ENCODE measurements around the gene FALEC. TPM values are rescaled to one million over a fixed set of nuclear protein-coding genes. Genes with fewer than 3 reads are reported as not detected.

Gene FALEC
- total RNA-seq, 2 donors from 2014 or later = not detected

- Histone ChIP-seq H3K4me3 (peak overlapping the region; percentile 53 to 60), H3K4me1 (peaks cover 0 to 19% of the 10 kb centered on the region in 2 donors), H3K27me3 (no peaks in the 10 kb centered on the region), H3K27ac (peak overlapping the region; percentile 85), H3K36me3 (no peaks in the 10 kb centered on the region), H3K9me3 (no peaks in the 10 kb centered on the region)
- DNase-seq (ENCODE audit: low spot score) = no peak
- TF ChIP-seq, protein P1, sequence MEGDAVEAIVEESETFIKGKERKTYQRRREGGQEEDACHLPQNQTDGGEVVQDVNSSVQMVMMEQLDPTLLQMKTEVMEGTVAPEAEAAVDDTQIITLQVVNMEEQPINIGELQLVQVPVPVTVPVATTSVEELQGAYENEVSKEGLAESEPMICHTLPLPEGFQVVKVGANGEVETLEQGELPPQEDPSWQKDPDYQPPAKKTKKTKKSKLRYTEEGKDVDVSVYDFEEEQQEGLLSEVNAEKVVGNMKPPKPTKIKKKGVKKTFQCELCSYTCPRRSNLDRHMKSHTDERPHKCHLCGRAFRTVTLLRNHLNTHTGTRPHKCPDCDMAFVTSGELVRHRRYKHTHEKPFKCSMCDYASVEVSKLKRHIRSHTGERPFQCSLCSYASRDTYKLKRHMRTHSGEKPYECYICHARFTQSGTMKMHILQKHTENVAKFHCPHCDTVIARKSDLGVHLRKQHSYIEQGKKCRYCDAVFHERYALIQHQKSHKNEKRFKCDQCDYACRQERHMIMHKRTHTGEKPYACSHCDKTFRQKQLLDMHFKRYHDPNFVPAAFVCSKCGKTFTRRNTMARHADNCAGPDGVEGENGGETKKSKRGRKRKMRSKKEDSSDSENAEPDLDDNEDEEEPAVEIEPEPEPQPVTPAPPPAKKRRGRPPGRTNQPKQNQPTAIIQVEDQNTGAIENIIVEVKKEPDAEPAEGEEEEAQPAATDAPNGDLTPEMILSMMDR (IDR thresholded peaks at IDR 0.05) = no peak
Observed at GRCh38 chr1:150516050-150516591, 569 bp downstream of the FALEC start.

DNA sequence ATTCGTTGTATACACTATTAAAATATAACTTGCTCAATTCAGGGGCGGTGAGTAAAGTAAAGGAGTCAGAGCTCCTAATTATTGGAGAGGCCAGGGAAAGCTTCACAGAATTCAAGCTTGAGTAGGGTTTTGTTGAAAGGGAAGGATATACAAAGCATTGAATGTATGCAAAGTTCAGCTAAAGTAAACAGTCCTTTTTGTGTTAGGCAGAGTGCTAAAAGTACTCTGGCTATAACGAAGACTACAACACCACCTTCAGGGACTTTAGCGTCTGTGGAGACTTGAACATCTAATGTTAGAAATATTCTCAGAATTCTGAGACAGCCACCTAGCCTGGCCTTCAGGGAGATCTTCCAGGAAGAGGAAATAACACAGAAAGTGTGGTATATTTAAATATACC is 1.1 kb downstream of the FALEC start:
- H3K27ac ChIP-seq = peak overlapping the region in 1 of 2 donors; percentile 85
- H3K9me3 ChIP-seq = no peaks in the 10 kb centered on the region
- peaks cover 0 to 19% of the 10 kb centered on the region in 2 donors for H3K4me1 ChIP-seq
- TF ChIP-seq, protein P1 (IDR thresholded peaks at IDR 0.05) = no peak
- H3K4me3 ChIP-seq = no peak overlapping the region
- no peaks in the 10 kb centered on the region for H3K36me3 ChIP-seq
- no peak for DNase-seq (ENCODE audit: low spot score)
- H3K27me3 ChIP-seq = no peaks in the 10 kb centered on the region

GRCh38 chr1:150521196-150521968 is 5.8 kb downstream of the FALEC start:
- H3K27me3 ChIP-seq = no peaks in the 10 kb centered on the region
- TF ChIP-seq, protein P1 (IDR thresholded peaks at IDR 0.05) = no peak
- DNase-seq (ENCODE audit: low spot score) = no peak
- no peak overlapping the region for H3K27ac ChIP-seq
- H3K36me3 ChIP-seq = no peaks in the 10 kb centered on the region
- H3K4me1 ChIP-seq = peaks cover 0 to 2% of the 10 kb centered on the region in 2 donors
- no peaks in the 10 kb centered on the region for H3K9me3 ChIP-seq
- H3K4me3 ChIP-seq = no peak overlapping the region

DNA sequence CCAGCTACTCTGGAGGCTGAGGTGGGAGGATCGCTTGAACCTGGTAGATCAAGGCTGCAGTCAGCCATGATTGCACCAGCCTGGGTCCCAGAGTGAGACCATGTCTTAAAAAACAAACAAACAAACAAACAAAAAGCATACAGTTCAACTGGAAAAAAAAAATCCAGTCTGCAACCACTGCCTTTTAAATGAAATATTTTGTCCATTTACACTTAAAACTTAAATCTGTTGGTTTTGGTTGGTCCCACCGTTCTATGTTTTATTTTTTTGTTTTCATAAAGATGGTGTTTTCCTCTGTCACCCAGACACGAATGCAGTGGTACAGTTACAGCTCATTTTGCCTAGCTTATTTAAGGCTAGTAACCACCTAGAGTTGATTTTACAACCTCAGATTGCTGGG is 9.8 kb downstream of the FALEC start:
- no peaks in the 10 kb centered on the region for H3K36me3 ChIP-seq
- no peaks in the 10 kb centered on the region for H3K27me3 ChIP-seq
- H3K9me3 ChIP-seq = no peaks in the 10 kb centered on the region
- H3K27ac ChIP-seq = no peak overlapping the region
- peaks cover 0 to 5% of the 10 kb centered on the region in 2 donors for H3K4me1 ChIP-seq
- H3K4me3 ChIP-seq = no peak overlapping the region
- no peak for DNase-seq (ENCODE audit: low spot score)
- TF ChIP-seq, protein P1 (IDR thresholded peaks at IDR 0.05) = no peak

DNA sequence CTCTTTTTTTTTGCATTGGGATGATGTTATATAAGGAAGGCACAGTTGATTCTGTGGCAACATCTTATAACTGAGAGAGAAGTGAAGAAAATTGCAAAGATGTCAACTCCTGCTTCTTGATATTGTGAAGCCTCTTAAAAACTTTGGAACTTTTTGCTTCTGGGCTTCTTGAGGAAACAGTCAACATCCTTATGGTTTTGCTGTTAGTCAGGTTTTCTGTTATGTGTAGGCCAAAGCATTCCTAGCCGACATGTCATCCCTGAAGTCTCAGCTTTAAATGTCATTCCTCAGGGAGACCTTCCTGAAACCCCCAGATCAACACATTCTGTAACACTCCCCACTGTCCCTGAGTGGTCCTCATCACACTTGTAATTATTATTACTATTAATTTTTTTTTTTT is 12.6 kb downstream of the FALEC start:
- H3K4me3 ChIP-seq = no peak overlapping the region
- TF ChIP-seq, protein P1 (IDR thresholded peaks at IDR 0.05) = no peak
- no peaks in the 10 kb centered on the region for H3K27me3 ChIP-seq
- H3K27ac ChIP-seq = no peak overlapping the region
- H3K36me3 ChIP-seq = no peaks in the 10 kb centered on the region
- peaks cover 0 to 21% of the 10 kb centered on the region in 2 donors for H3K4me1 ChIP-seq
- no peak for DNase-seq (ENCODE audit: low spot score)
- no peaks in the 10 kb centered on the region for H3K9me3 ChIP-seq

Measured in right atrium auricular region (tissue), 2 donors.